BJ (cell line): ENCODE measurements around the gene ROBO4. TPM values are rescaled to one million over a fixed set of nuclear protein-coding genes. Genes with fewer than 3 reads are reported as not detected.

Source experiments
- CTCF ChIA-PET: fragments of 350-600 bp; formaldehyde crosslinking; extraction: SDS; loops from one replicate; lab custom pipeline; 2021; ENCODE audit warnings: antibody characterized with exemption, inconsistent platforms; lab: Yijun Ruan, JAX
- POLR2A ChIA-PET: fragments of 300-600 bp; sonication (Branson Sonifier 250); formaldehyde crosslinking; extraction: SDS; loops from one replicate; lab custom pipeline; 2021; ENCODE audit warnings: antibody characterized with exemption; lab: Charles Lee
- DNase-seq: peaks from one replicate; pipeline ENCODE4 v3.0.0-alpha.2; 2011; ENCODE audit warnings: low read depth
- H3K27me3 ChIP-seq: 2 replicates; pipeline ENCODE4 v1.6.0; 2011; ENCODE audit warnings: low read length; ENCODE audit not compliant: control insufficient read depth, insufficient read depth
- H3K36me3 ChIP-seq: 2 replicates; pipeline ENCODE4 v1.5.1; 2011; ENCODE audit warnings: low read length; ENCODE audit not compliant: control insufficient read depth, insufficient read depth
- H3K4me3 ChIP-seq: 2 replicates; pipeline ENCODE4 v1.5.1; 2011; ENCODE audit warnings: low read depth, mild to moderate bottlenecking, control low read depth, low read length
- CTCF ChIP-seq: IDR thresholded peaks from 2 replicates; pipeline ENCODE4 v1.5.1; 2011; ENCODE audit warnings: low read depth, mild to moderate bottlenecking, control low read depth, inconsistent platforms, low read length, moderate library complexity; ENCODE audit not compliant: insufficient read depth
- polyA plus RNA-seq: library from polyadenylated mRNA; depleted of rRNA; stranded (reverse); fragments of >200 nt; gene quantifications from 2 replicates; pipeline ENCODE4 v1.2.3, GENCODE V29; 2011

ROBO4 gene
- polyA plus RNA-seq, 1 experiment, result 0.26 TPM

DNA sequence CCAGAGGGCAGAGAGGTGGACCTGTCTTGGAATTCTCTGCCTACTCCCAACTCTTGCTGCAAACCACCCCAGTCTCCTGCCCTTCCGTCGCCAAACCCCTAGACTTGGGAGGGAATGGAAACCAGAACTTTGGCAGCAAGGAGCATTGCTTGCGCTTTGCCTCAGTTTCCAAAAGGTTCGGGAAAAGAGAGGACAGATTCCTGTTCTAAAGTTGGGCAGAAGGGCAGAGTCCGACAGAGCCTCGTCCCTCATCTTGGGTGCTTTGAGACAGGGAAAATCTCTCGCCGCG is 32.8 kb downstream of the ROBO4 start:
- CTCF ChIA-PET, result interaction anchor here (1.4 to 3.2 kb wide), 6 partner anchors 10 to 202 kb away, joined by 5 to 31 read pairs (median 24); partner anchors contain the start of gene ROBO4
- Histone ChIP-seq H3K4me3 (no peak overlapping the region), H3K27me3 (peaks cover 75% of the 10 kb centered on the region), H3K36me3 (no peaks in the 10 kb centered on the region)
- no peak for TF ChIP-seq CTCF
- POLR2A ChIA-PET, result no interaction called here
- no peak for DNase-seq

- H3K27me3 ChIP-seq, result peaks cover 71% of the 10 kb centered on the region
- ChIA-PET CTCF (interaction anchor here (3.1 to 3.2 kb wide), 2 partner anchors 11 to 21 kb away, joined by 21 to 30 read pairs; no protein-coding TSS in a partner anchor), POLR2A (no interaction called here)
- no peak overlapping the region for H3K4me3 ChIP-seq
- no peak for TF ChIP-seq CTCF
- no peak for DNase-seq
- H3K36me3 ChIP-seq, result no peaks in the 10 kb centered on the region
These were observed 33.3 kb downstream of the ROBO4 start for GRCh38 chr11:124864176-124864891.

DNA sequence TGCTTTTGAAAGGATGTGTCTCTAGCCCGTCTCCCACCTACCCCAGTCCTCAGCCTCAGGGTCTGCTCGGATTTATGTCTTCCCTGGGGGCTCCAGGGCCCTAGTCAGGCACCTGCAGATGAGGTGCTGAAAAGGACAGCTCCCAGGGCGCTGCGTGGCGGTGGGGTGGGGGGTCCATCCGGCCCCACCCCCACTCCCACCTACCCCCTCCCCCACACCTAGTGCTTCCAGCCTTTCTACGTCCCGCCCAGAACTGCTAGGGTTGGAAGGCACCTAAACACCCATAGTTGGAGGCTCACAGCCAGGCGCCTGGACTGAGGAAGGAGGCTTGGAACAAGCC is 33.9 kb downstream of the ROBO4 start:
- H3K4me3 ChIP-seq, result no peak overlapping the region
- no peak for TF ChIP-seq CTCF
- no peak for DNase-seq
- POLR2A ChIA-PET, result no interaction called here
- no peaks in the 10 kb centered on the region for H3K36me3 ChIP-seq
- CTCF ChIA-PET, result no interaction called here
- peaks cover 67% of the 10 kb centered on the region for H3K27me3 ChIP-seq

DNA sequence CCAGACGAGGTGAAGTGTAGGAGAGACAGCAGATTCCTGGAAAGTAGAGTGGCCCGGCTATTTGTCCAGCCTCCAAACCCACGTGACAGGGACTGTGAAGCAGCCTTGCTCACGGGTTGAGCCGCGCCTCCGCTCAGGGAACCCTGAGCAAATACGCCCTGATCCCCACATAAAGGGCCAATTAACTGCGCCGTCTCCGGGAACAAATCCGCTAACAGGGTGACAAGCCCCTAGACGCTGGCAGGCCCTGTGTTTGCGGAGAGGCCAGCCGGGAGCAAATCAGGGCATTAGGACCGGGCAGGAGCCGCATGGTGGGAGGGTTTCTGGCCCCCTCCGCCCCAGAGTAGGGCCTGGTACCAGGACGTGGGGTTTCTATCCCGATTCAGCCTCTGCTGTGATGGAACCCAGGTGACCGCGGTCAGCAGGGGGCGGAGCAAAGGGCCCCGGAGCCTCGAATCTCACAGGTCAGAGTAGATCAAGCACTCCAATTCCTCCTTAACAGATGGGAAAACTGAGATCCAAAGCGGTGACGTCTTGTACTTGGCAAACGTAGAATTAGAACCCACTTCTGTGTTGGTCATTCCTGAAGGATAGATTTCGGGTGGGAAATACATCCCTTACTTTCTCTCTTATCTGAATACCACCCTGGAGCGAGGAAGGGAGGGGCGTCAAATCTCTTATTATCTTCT is 34.4 kb downstream of the ROBO4 start:
- ChIA-PET CTCF (no interaction called here), POLR2A (no interaction called here)
- peaks cover 62% of the 10 kb centered on the region for H3K27me3 ChIP-seq
- no peaks in the 10 kb centered on the region for H3K36me3 ChIP-seq
- no peak for DNase-seq
- no peak for TF ChIP-seq CTCF
- H3K4me3 ChIP-seq, result no peak overlapping the region

DNA sequence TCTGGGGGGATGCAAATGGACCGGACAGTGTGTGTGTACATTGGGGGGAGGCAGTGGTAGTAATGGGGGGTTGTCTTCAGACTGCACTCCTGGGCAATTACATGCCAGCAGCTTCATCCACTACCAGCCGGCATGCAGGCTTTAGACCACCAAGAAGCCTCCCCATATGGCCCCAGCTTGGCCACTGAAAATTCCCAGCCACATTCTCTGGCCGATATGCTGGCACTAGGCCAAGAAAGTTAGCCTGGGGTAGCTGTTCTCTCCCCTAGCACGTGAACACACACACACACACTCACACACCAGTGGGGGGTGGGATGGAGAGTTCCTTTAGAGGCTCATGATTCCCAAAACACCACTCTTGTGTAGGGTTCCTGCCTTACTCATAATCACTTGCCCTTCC is 36.0 kb downstream of the ROBO4 start:
- H3K36me3 ChIP-seq, result no peaks in the 10 kb centered on the region
- DNase-seq, result no peak
- TF ChIP-seq CTCF, result no peak
- peaks cover 47% of the 10 kb centered on the region for H3K27me3 ChIP-seq
- ChIA-PET POLR2A (no interaction called here), CTCF (no interaction called here)
- no peak overlapping the region for H3K4me3 ChIP-seq
